Panc1 (cell line): ENCODE measurements around the gene MAB21L3. TPM values are rescaled to one million over a fixed set of nuclear protein-coding genes. Genes with fewer than 3 reads are reported as not detected.

Source experiments
- ATAC-seq: fragments of 200-7000 bp; cut with Tn5 transposase; 2 replicates; pipeline ENCODE4 v1.9.1; 2020; ENCODE audit warnings: mild to moderate bottlenecking, moderate library complexity
- BruUV-seq: library from RNA; stranded (reverse); fragments of 400-500 nt; replicated peaks from 2 replicates; lab custom pipeline; 2021; lab: Mats Ljungman, UMichigan
- CTCF ChIA-PET: fragments of 300-600 bp; sonication (Branson Sonifier 250); formaldehyde crosslinking; loops from one replicate; lab custom pipeline; 2022; ENCODE audit warnings: antibody characterized with exemption; lab: Charles Lee
- POLR2A ChIA-PET: fragments of 300-600 bp; sonication (Branson Sonifier 250); formaldehyde crosslinking; loops from one replicate; lab custom pipeline; 2022; ENCODE audit warnings: antibody characterized with exemption; lab: Charles Lee
- DNase-seq: peaks from one replicate; pipeline ENCODE4 v3.0.0-alpha.2; 2010; ENCODE audit warnings: low read depth, low spot score
- H3K27ac ChIP-seq: 2 replicates; pipeline ENCODE4 v1.5.1; 2011; ENCODE audit warnings: mild to moderate bottlenecking, low read length, inconsistent platforms
- H3K27me3 ChIP-seq: fragments of 200-500 bp; sonication (Bioruptor generic); 2 replicates; pipeline ENCODE4 v1.6.0; 2014; ENCODE audit warnings: low read length, inconsistent platforms; ENCODE audit not compliant: control insufficient read depth, insufficient read depth
- H3K36me3 ChIP-seq: fragments of 200-500 bp; sonication (Bioruptor generic); 2 replicates; pipeline ENCODE4 v1.5.1; 2014; ENCODE audit warnings: inconsistent platforms, mild to moderate bottlenecking, low read length, moderate library complexity; ENCODE audit not compliant: control insufficient read depth, insufficient read depth
- H3K4me1 ChIP-seq: 2 replicates; pipeline ENCODE4 v1.5.1; 2011; ENCODE audit warnings: inconsistent platforms, mild to moderate bottlenecking, low read length, moderate library complexity; ENCODE audit not compliant: control insufficient read depth, insufficient read depth
- H3K4me3 ChIP-seq, 2 experiments: 2 replicates each; pipeline ENCODE4 v1.5.1; 2011 to 2012; ENCODE audit warnings: low read depth in 2 of 2, low read length in 2 of 2, mild to moderate bottlenecking in 2 of 2, inconsistent platforms in 1 of 2, moderate library complexity in 1 of 2
- H3K9me3 ChIP-seq: fragments of 200-500 bp; sonication (Bioruptor generic); 2 replicates; pipeline ENCODE4 v1.5.1; 2014; ENCODE audit warnings: low read depth, mild to moderate bottlenecking, inconsistent platforms, low read length, moderate library complexity; ENCODE audit not compliant: control insufficient read depth, insufficient read depth
- CTCF ChIP-seq: fragments of 450-650 bp; IDR thresholded peaks from 2 replicates; pipeline ENCODE4 v1.5.1; 2017; ENCODE audit warnings: mild to moderate bottlenecking
- POLR2AphosphoS5 ChIP-seq: IDR thresholded peaks from 2 replicates; pipeline ENCODE4 v1.6.1; 2012; ENCODE audit warnings: mild to moderate bottlenecking, low read depth, low read length, moderate library complexity
- REST ChIP-seq, 2 experiments: IDR thresholded peaks; 2 replicates each; pipeline ENCODE4 v1.6.1; 2011 to 2012; ENCODE audit warnings: low read depth in 2 of 2, control low read depth in 1 of 2, low read length in 1 of 2, mild to moderate bottlenecking in 1 of 2, moderate library complexity in 1 of 2; ENCODE audit not compliant: insufficient read depth in 1 of 2
- SIN3A ChIP-seq: IDR thresholded peaks from 2 replicates; pipeline ENCODE4 v1.6.1; 2012; ENCODE audit warnings: low read depth, mild to moderate bottlenecking, low read length, moderate library complexity, borderline replicate concordance; ENCODE audit not compliant: insufficient read depth
- TCF7L2 ChIP-seq: IDR thresholded peaks from 2 replicates; pipeline ENCODE4 v1.6.1; 2011; ENCODE audit warnings: mild to moderate bottlenecking, low read depth, low read length, inconsistent platforms
- in situ Hi-C: cut with HindIII; loops from 2 replicates; pipeline ENCODE4 v1.10.0; 2016; ENCODE audit warnings: low sequenced_read_pairs, low pct_unique_long_range_greater_than_20kb
- intact Hi-C: fragments of 100-400 bp; cut with micrococcal nuclease; formaldehyde crosslinking; loops from one replicate; pipeline ENCODE4 v1.10.0; 2022; ENCODE audit not compliant: unreplicated experiment
- total RNA-seq: library from RNA; stranded (reverse); gene quantifications from one replicate; pipeline ENCODE4 v1.2.1, GENCODE V29; 2021; ENCODE audit not compliant: unreplicated experiment

Gene MAB21L3
- total RNA-seq, 1 experiment from 2014 or later, result not detected

GRCh38 chr1:116125758-116126157 lies 14.6 kb downstream of the MAB21L3 start:
- BruUV-seq, result no TSS peak
- Histone ChIP-seq H3K9me3 (no peaks in the 10 kb centered on the region), H3K4me3 (no peak overlapping the region), H3K36me3 (no peaks in the 10 kb centered on the region), H3K27me3 (no peaks in the 10 kb centered on the region), H3K27ac (no peak overlapping the region), H3K4me1 (no peaks in the 10 kb centered on the region)
- ATAC-seq (no peak), DNase-seq (no peak)
- intact Hi-C loops, result loop anchor here (5.0 kb wide), 1 partner anchor 557 kb away; no protein-coding TSS in a partner anchor
- POLR2A ChIA-PET, result no interaction called here
- in situ Hi-C loops, result no loop called here
- TF ChIP-seq POLR2AphosphoS5, result no peak
- TF ChIP-seq CTCF, result no peak
- no peak for TF ChIP-seq SIN3A
- TF ChIP-seq REST (IDR thresholded peaks at IDR 0.05; ENCODE audit: insufficient read depth in 1 of 2, low read depth in 2 of 2, low read length in 1 of 2), result no peak
- TF ChIP-seq TCF7L2, result no peak
- CTCF ChIA-PET, result no interaction called here

- in situ Hi-C loops, result no loop called here
- intact Hi-C loops, result loop anchor here (5.0 kb wide), 1 partner anchor 556 kb away; no protein-coding TSS in a partner anchor
Observed at GRCh38 chr1:116126281-116126680, 15.1 kb downstream of the MAB21L3 start.

More at GRCh38 chr1:116126281-116126680, 15.1 kb downstream of the MAB21L3 start:
- POLR2A ChIA-PET, result no interaction called here
- Histone ChIP-seq H3K4me1 (no peaks in the 10 kb centered on the region), H3K27me3 (no peaks in the 10 kb centered on the region), H3K4me3 (no peak overlapping the region), H3K27ac (no peak overlapping the region), H3K36me3 (no peaks in the 10 kb centered on the region), H3K9me3 (no peaks in the 10 kb centered on the region)
- DNase-seq (no peak), ATAC-seq (no peak)
- TF ChIP-seq REST (IDR thresholded peaks at IDR 0.05; ENCODE audit: insufficient read depth in 1 of 2, low read depth in 2 of 2, low read length in 1 of 2), result no peak
- no peak for TF ChIP-seq SIN3A
- BruUV-seq, result no TSS peak
- CTCF ChIA-PET, result no interaction called here
